Mucosa of descending colon (tissue), 3 donors: ENCODE data around the gene TNC. TPM values are rescaled to one million over a fixed set of nuclear protein-coding genes. Genes with fewer than 3 reads are reported as not detected.

Source experiments
- ATAC-seq: fragments of 200-7000 bp; cut with Tn5 transposase; one replicate; pipeline ENCODE4 v1.9.1; 2020; ENCODE audit warnings: mild to moderate bottlenecking, moderate library complexity
- DNase-seq, 3 donors: peaks; one replicate each; pipeline ENCODE4 v3.0.0-alpha.2; 2020
- H3K36me3 ChIP-seq: fragments of 200-600 bp; one replicate; pipeline ENCODE4 v1.8.0; 2021; ENCODE audit warnings: low read depth, mild to moderate bottlenecking
- H3K4me1 ChIP-seq: fragments of 200-600 bp; one replicate; pipeline ENCODE4 v1.8.0; 2021; ENCODE audit warnings: low read depth, mild to moderate bottlenecking
- H3K4me3 ChIP-seq: fragments of 200-600 bp; one replicate; pipeline ENCODE4 v1.8.0; 2021; ENCODE audit warnings: mild to moderate bottlenecking
- H3K9me3 ChIP-seq: fragments of 200-600 bp; one replicate; pipeline ENCODE4 v1.8.0; 2021; ENCODE audit warnings: mild to moderate bottlenecking
- CTCF ChIP-seq: fragments of 200-600 bp; IDR thresholded peaks from one replicate; pipeline ENCODE4 v1.8.0; 2022; ENCODE audit warnings: antibody characterized with exemption, mild to moderate bottlenecking
- intact Hi-C, 2 donors: fragments of 100-400 bp; cut with DNase I in 1 of 2; cut with micrococcal nuclease in 1 of 2; formaldehyde crosslinking; loops; one replicate each; pipeline versions ENCODE4 v1.11.0 to v1.11.1; 2022; cut with DNase I, micrococcal nuclease
- total RNA-seq, 3 donors: library from RNA; stranded (reverse); fragmentation: NEBNext Ultra II Directional in 2 of 3; extraction: Animal tissue kit (Norgen Biotek cat#: 25700) in 2 of 3; gene quantifications; one replicate each; pipeline versions ENCODE4 v1.2.1 to v1.2.4, GENCODE V29; 2021 to 2023
- donor health status: DM: no; HTN: no; CAD: no; lungs with moderate emphysema.
- donor health status: DM: no; HTN: no; CAD: no.
- donor health status: DM: no; HTN: yes; CAD: no.

Gene TNC
- total RNA-seq, 3 donors from 2014 or later: 6.5 to 216 (median 48.0) TPM

- ATAC-seq (no peak), DNase-seq (no peak)
- intact Hi-C loops: no loop called here
- no peak overlapping the region for H3K4me3 ChIP-seq
- no peak for TF ChIP-seq CTCF
- no peaks in the 10 kb centered on the region for H3K36me3 ChIP-seq
- H3K9me3 ChIP-seq: no peaks in the 10 kb centered on the region
- H3K4me1 ChIP-seq: no peaks in the 10 kb centered on the region
Observed at GRCh38 chr9:115068031-115068430, 49.9 kb downstream of the TNC start.

- DNase-seq (no peak), ATAC-seq (no peak)
- no peaks in the 10 kb centered on the region for H3K4me1 ChIP-seq
- no peak overlapping the region for H3K4me3 ChIP-seq
- H3K9me3 ChIP-seq: no peaks in the 10 kb centered on the region
- H3K36me3 ChIP-seq: no peaks in the 10 kb centered on the region
- intact Hi-C loops: no loop called here
- TF ChIP-seq CTCF: no peak
Observed at GRCh38 chr9:115063058-115063845, 54.7 kb downstream of the TNC start.

DNA sequence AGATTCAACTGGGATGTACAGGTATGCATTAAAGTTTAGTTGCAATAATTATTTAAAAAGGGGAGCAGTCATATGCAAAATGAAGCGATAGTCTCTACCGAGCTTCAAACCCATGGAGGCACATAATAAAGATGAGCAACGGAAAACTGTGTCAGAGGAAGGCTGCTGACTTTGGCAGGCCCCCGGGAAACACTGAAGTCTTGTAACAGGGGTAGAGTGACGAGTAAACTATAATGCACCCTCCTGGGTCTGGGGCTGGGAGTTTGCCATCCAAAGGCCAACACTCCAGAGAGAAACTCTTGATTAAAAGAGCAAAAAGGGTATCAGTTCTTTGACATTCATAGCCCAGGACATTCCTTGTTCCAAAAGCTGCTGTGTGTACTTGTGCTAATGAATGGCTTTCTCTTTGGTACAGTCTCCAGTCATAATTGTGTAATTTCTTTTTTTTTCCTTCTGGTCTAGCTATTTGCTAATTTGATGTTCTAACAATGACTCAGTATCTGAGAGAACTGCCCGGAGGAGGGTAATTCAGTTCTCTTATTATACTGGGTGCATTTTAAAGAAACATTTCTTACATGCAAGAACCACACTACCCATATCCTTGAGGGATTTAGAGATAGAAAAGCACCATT, 59.2 kb downstream of the TNC start:
- DNase-seq (no peak), ATAC-seq (no peak)
- Histone ChIP-seq H3K4me3 (no peak overlapping the region), H3K36me3 (no peaks in the 10 kb centered on the region), H3K9me3 (no peaks in the 10 kb centered on the region), H3K4me1 (no peaks in the 10 kb centered on the region)
- TF ChIP-seq CTCF: no peak
- intact Hi-C loops: no loop called here

GRCh38 chr9:115058175-115058574, 59.8 kb downstream of the TNC start:
- H3K4me3 ChIP-seq: no peak overlapping the region
- H3K4me1 ChIP-seq: no peaks in the 10 kb centered on the region
- ATAC-seq (no peak), DNase-seq (no peak)
- no peaks in the 10 kb centered on the region for H3K36me3 ChIP-seq
- intact Hi-C loops: no loop called here
- H3K9me3 ChIP-seq: no peaks in the 10 kb centered on the region
- no peak for TF ChIP-seq CTCF

GRCh38 chr9:115057559-115057958, 60.4 kb downstream of the TNC start:
- Histone ChIP-seq H3K9me3 (no peaks in the 10 kb centered on the region), H3K36me3 (no peaks in the 10 kb centered on the region), H3K4me3 (no peak overlapping the region), H3K4me1 (no peaks in the 10 kb centered on the region)
- no peak for TF ChIP-seq CTCF
- ATAC-seq (no peak), DNase-seq (no peak)
- intact Hi-C loops: no loop called here
